ENCODE measurements around the gene PRAF2. TPM values are rescaled to one million over a fixed set of nuclear protein-coding genes. Genes with fewer than 3 reads are reported as not detected.

Gene PRAF2
- total and polyA plus RNA-seq, 9 of the 15 experiments (the other 6 are each of a cell fraction or from before 2014, with no cell fraction given), result 0.24 to 5.7 (median 2.0) TPM

GRCh38 chrX:49043220-49043986 is 30.4 kb downstream of the PRAF2 start, which contains the start of gene TFE3 (continued):
- TF ChIP-seq RBM17 (IDR thresholded peaks at IDR 0.05; ENCODE audit: borderline replicate concordance, low read depth, low read length) (no peak), SP1 (CRISPR knock-in tag; IDR thresholded peaks at IDR 0.05) (peak; percentile 78), ZC3H4 (CRISPR knock-in tag; IDR thresholded peaks at IDR 0.05; ENCODE audit: borderline replicate concordance) (no peak), HOMEZ (CRISPR knock-in tag; IDR thresholded peaks at IDR 0.05) (no peak), BRD4 (IDR thresholded peaks at IDR 0.05) (no peak), SIX5 (IDR thresholded peaks at IDR 0.05; ENCODE audit: borderline replicate concordance in 1 of 2, insufficient read depth in 1 of 2, low read depth in 1 of 2, low read length in 2 of 2) (no peak), POLR2G (IDR thresholded peaks at IDR 0.05; ENCODE audit: low read depth, low read length) (peak; percentile 83), DIDO1 (tag; IDR thresholded peaks at IDR 0.05; ENCODE audit: low read depth) (no peak), GTF2F1 (IDR thresholded peaks at IDR 0.05; ENCODE audit: low read depth, low read length) (no peak), SMAD1 (IDR thresholded peaks at IDR 0.05; ENCODE audit: low read depth, low read length, partially characterized antibody) (no peak), ELF2 (CRISPR knock-in tag; IDR thresholded peaks at IDR 0.05) (no peak), CBX5 (IDR thresholded peaks at IDR 0.05; ENCODE audit: borderline replicate concordance, low read depth) (no peak), TEAD4 (IDR thresholded peaks at IDR 0.05; ENCODE audit: low read length) (0 out of 2 replicates have a peak, but pooled peaks have one; percentile 22), TEAD4 (CRISPR knock-in tag; IDR thresholded peaks at IDR 0.05; ENCODE audit: borderline replicate concordance) (no peak), MYNN (IDR thresholded peaks at IDR 0.05) (peak; percentile 100), MYNN (CRISPR knock-in tag; IDR thresholded peaks at IDR 0.05) (peak; percentile 99), FOXM1 (IDR thresholded peaks at IDR 0.05; ENCODE audit: low read depth) (no peak), FOXM1 (CRISPR knock-in tag; IDR thresholded peaks at IDR 0.05; ENCODE audit: low read depth) (no peak), CTCFL (IDR thresholded peaks at IDR 0.05; ENCODE audit: borderline replicate concordance, insufficient read depth, low read depth, low read length, poor library complexity, severe bottlenecking) (no peak)
- TF ChIP-seq, protein P1, sequence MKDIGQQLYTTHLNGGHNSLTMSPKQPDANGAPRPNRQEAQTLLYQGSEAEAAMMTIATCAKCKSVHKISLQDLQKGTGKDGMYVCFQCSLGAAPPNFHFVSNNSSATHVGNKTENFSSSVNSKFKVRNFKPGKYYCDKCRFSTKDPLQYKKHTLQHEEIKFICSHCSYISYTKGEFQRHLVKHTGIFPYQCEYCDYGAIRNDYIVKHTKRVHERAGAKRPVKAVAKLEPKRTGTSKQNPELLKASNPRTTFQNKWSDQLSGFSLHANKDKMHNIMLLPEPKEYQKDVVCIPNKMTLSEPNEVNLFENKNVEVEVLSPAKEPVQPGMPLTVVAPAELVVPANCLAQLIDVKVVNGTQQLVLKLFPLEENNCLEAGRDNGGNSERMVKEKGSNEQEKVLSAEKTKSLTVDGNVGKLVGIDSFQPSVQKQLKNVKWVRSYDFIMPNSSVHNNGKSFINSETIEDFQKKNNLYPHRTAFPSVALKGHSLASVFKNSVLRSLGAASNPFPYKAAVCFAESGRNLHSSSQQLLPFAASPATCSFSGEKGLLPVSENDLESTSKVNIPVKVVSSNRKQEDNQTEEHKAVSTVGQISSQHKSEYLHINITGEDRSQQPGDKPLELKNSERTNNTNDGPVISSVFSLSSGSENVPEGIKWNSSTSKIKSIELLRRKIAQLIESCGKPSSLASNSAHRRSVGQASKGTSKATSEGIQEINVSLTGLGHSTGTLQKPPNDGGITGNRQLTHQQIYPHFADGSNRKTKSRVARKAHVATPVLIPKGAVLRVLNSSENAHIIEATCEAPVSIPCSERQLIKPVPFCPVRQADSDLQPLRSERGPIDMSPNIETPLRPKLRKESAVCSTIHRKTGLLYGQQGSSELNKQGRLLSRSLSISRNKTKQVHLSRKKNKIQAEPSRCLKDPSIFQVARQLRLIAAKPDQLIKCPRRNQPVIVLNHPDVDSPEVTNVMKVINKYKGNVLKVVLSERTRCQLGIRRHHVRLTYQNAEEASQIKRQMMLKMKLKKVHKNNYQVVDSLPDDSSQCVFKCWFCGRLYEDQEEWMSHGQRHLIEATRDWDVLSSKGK (CRISPR knock-in tag; IDR thresholded peaks at IDR 0.05), result no peak
- TF ChIP-seq, protein P2, sequence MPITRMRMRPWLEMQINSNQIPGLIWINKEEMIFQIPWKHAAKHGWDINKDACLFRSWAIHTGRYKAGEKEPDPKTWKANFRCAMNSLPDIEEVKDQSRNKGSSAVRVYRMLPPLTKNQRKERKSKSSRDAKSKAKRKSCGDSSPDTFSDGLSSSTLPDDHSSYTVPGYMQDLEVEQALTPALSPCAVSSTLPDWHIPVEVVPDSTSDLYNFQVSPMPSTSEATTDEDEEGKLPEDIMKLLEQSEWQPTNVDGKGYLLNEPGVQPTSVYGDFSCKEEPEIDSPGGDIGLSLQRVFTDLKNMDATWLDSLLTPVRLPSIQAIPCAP (CRISPR knock-in tag; IDR thresholded peaks at IDR 0.05; ENCODE audit: borderline replicate concordance), result no peak
